Stimulated activated naive CD8-positive, alpha-beta T cell treated with anti-CD3 and anti-CD28 coated beads, Interleukin-15, Interleukin-2, amounts not matched to agents 100 ng/mL and 50 ng/mL, for 24 hours (primary cell): ENCODE results near the gene PELI2.

Experiments used
- H3K27ac Mint-ChIP-seq: one replicate; pipeline ENCODE4 v1.8.0; 2021; ENCODE audit warnings: mild to moderate bottlenecking, mixed read lengths
- H3K27me3 Mint-ChIP-seq: one replicate; pipeline ENCODE4 v1.8.0; 2021; ENCODE audit warnings: mixed read lengths
- H3K36me3 Mint-ChIP-seq: one replicate; pipeline ENCODE4 v1.8.0; 2021; ENCODE audit warnings: low read depth, mixed read lengths
- H3K4me1 Mint-ChIP-seq: one replicate; pipeline ENCODE4 v1.8.0; 2021; ENCODE audit warnings: low read depth, mixed read lengths
- H3K4me3 Mint-ChIP-seq: one replicate; pipeline ENCODE4 v1.8.0; 2021; ENCODE audit warnings: mild to moderate bottlenecking, mixed read lengths
- H3K9me3 Mint-ChIP-seq: one replicate; pipeline ENCODE4 v1.8.0; 2021; ENCODE audit warnings: mixed read lengths

PELI2 gene

DNA sequence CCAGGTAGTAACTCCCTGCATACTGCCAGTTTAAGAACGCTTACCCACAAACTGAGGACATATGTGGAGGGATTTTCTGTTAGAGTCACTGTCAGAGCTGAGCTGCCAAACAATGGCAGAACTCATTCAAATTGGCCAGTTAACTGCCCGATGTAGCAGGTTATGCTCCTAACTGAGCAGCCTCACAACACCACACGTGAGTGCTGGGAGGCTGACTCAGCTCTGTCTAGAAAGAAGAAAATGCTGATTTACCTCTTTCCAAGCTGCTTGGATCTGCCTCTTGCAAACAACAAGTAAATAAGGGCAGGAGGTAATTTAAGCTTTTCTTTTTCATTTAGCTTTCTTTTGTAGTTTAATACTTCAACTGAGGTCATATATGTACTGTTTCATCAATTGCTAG is 195.6 kb downstream of the PELI2 start:
- Mint-ChIP-seq H3K27me3 (no peaks in the 10 kb centered on the region), H3K4me3 (no peak overlapping the region), H3K9me3 (no peaks in the 10 kb centered on the region), H3K4me1 (no peaks in the 10 kb centered on the region), H3K36me3 (no peaks in the 10 kb centered on the region), H3K27ac (no peak overlapping the region)

GRCh38 chr14:56318393-56319115 is 200.3 kb downstream of the PELI2 start:
- Mint-ChIP-seq H3K4me1 (no peaks in the 10 kb centered on the region), H3K36me3 (no peaks in the 10 kb centered on the region), H3K27me3 (no peaks in the 10 kb centered on the region), H3K9me3 (no peaks in the 10 kb centered on the region), H3K27ac (no peak overlapping the region), H3K4me3 (no peak overlapping the region)

GRCh38 chr14:56321861-56322260 is 203.7 kb downstream of the PELI2 start:
- no peaks in the 10 kb centered on the region for H3K27me3 Mint-ChIP-seq
- no peak overlapping the region for H3K27ac Mint-ChIP-seq
- no peaks in the 10 kb centered on the region for H3K4me1 Mint-ChIP-seq
- no peak overlapping the region for H3K4me3 Mint-ChIP-seq
- no peaks in the 10 kb centered on the region for H3K36me3 Mint-ChIP-seq
- H3K9me3 Mint-ChIP-seq, result no peaks in the 10 kb centered on the region

DNA sequence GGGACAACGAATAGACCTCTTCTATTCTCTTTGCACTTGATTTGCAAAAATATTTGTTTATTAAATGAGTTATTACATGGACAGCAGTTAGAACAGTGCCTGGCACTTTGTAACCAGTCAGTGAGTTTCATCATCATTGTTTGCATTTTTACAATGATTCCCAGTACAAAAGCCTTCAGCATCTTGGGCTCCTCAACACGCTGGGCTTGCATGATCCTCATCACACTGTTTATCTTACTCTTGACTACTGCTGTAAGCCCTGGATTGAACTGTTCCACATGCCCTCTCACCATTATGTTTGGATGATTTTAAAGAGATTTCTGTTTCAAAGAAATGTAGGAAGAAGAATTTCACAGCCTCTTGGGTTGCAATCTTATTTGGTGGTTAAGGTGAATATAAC is 204.3 kb downstream of the PELI2 start:
- H3K27ac Mint-ChIP-seq, result no peak overlapping the region
- H3K4me3 Mint-ChIP-seq, result no peak overlapping the region
- no peaks in the 10 kb centered on the region for H3K4me1 Mint-ChIP-seq
- H3K9me3 Mint-ChIP-seq, result no peaks in the 10 kb centered on the region
- H3K27me3 Mint-ChIP-seq, result no peaks in the 10 kb centered on the region
- H3K36me3 Mint-ChIP-seq, result no peaks in the 10 kb centered on the region

DNA sequence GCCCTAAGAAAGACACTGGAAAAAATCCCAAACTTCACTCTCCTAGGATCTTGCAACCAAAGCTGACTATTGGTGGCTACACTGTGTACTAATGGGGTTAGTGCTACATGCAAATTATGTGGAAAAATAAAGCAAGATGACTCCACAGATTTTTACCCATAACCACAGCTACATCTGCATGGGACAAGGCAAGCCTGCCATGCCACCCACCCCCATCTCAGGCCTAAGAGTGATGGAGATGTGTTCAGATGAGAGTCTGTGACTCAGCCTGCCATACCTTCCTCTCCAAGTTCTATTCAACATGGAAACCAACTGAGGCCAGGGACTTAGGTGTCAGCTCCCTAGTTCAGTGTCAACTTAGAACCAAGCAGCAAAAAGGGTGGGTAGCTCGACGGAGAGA is 206.2 kb downstream of the PELI2 start:
- H3K4me1 Mint-ChIP-seq, result no peaks in the 10 kb centered on the region
- H3K4me3 Mint-ChIP-seq, result no peak overlapping the region
- no peaks in the 10 kb centered on the region for H3K27me3 Mint-ChIP-seq
- H3K27ac Mint-ChIP-seq, result no peak overlapping the region
- H3K36me3 Mint-ChIP-seq, result no peaks in the 10 kb centered on the region
- no peaks in the 10 kb centered on the region for H3K9me3 Mint-ChIP-seq

DNA sequence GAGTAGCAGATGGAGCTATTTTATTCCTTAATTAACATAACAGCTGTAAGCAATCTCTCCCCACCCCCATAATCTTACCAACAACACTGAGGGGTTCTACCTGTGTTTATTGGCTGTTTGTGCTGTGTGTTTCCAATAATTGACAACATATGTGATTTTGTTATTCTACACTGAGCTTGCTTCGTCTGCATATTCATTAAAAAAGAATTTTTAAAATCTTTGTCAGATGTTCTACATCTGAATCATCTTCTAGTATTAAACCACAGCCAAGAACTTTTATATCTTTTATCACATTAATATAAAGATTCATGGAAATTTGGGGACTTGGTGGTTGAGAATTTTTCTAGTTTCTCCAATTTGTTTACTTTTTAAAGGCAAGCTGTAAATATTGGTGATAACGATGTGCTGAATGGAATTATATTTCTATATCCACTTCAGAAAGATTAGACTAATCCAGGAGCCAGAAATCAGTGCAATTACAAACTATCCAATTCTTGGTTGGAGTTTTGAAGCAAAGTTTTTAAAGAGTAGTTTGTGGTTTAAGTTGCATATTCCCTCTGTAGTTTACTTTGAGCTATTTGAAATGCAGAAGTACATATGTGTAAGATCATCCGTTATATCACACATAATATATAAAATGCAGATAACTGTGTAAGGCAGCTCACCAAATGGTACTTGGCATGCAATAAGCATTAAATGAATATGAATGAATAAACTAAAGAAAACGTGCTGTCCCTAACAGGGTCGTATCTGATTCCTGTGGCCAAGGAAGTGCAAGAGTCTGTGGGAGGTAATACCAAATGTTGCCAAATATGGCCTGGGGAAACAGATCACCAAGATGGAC is 206.9 kb downstream of the PELI2 start:
- Mint-ChIP-seq H3K4me3 (no peak overlapping the region), H3K36me3 (no peaks in the 10 kb centered on the region), H3K27ac (no peak overlapping the region)

DNA sequence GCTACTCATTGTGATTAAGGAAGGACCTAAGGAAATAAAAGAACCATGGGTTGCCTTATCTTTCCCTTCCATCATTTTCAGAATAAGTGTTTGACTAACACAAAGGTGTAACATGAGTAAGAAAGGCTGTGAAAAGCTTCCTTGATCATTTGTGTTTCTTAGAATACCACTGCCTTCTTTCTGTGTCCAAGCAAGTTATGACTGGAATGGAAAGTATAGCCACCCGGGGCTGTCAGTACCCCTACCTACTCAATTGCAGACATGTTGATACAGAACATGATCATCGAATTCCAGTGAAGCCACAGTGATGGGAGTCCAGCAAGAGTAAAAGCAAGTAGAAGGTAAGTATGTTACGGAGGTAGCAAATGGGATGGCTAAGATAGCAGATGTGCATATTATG is 209.8 kb downstream of the PELI2 start:
- H3K9me3 Mint-ChIP-seq, result no peaks in the 10 kb centered on the region
- no peaks in the 10 kb centered on the region for H3K36me3 Mint-ChIP-seq
- H3K4me3 Mint-ChIP-seq, result no peak overlapping the region
- no peaks in the 10 kb centered on the region for H3K4me1 Mint-ChIP-seq
- H3K27me3 Mint-ChIP-seq, result no peaks in the 10 kb centered on the region
- no peak overlapping the region for H3K27ac Mint-ChIP-seq

More for the DNA sequence above, 206.9 kb downstream of the PELI2 start:
- Mint-ChIP-seq H3K9me3 (no peaks in the 10 kb centered on the region), H3K4me1 (no peaks in the 10 kb centered on the region), H3K27me3 (no peaks in the 10 kb centered on the region)

- Mint-ChIP-seq H3K4me3 (no peak overlapping the region), H3K27me3 (no peaks in the 10 kb centered on the region), H3K27ac (no peak overlapping the region), H3K9me3 (no peaks in the 10 kb centered on the region), H3K4me1 (no peaks in the 10 kb centered on the region), H3K36me3 (no peaks in the 10 kb centered on the region)
Measured at GRCh38 chr14:56331592-56332216, 213.5 kb downstream of the PELI2 start.

DNA sequence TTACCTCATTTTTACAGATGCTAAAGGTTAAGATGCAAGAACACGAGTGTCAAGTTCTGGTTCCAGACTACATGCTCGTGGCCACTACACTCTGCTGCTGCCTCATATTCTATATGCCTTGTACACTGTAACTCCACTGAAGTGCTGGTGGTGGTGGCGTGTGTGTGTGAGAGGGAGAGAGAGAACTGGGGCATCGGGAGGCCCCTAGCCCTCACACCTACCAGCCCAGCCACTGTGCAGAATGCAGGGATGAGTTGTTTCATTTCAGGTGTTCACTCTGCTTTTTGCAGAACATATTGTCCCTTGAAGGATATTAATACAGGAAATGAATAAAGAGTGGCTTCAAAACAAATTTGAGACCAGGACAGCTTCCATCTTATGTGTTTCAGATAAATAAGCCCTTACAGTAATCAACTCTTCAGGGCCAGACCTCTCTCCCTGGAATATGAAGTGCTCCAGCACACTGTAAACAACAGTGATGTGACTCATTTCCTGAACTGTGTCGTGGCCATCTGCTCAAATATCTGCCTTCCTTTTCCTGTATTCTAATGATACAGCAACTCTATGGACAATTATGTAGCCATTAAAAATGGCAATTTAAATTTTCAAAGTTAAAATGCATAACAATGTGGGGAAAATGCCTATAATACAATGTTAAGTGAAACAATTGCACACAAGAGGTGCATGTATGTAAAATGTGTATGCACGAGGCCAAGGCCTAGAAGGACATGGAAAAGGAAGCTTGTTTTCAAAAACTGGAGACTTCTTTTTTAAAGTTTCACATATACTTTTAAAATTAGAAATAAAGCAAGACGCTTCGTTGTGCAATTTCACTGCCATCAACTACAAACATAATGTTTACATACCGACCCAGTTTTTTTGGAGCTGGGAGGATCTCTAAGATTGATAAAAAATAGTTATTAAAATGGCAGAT is 215.4 kb downstream of the PELI2 start:
- Mint-ChIP-seq H3K4me3 (no peak overlapping the region), H3K4me1 (no peaks in the 10 kb centered on the region), H3K27ac (no peak overlapping the region)

GRCh38 chr14:56334458-56334857 is 216.2 kb downstream of the PELI2 start:
- H3K36me3 Mint-ChIP-seq, result no peaks in the 10 kb centered on the region
- no peak overlapping the region for H3K4me3 Mint-ChIP-seq
- no peaks in the 10 kb centered on the region for H3K9me3 Mint-ChIP-seq
- no peaks in the 10 kb centered on the region for H3K27me3 Mint-ChIP-seq
- H3K4me1 Mint-ChIP-seq, result no peaks in the 10 kb centered on the region
- no peak overlapping the region for H3K27ac Mint-ChIP-seq

More for the DNA sequence above, 215.4 kb downstream of the PELI2 start:
- no peaks in the 10 kb centered on the region for H3K27me3 Mint-ChIP-seq
- no peaks in the 10 kb centered on the region for H3K9me3 Mint-ChIP-seq
- no peaks in the 10 kb centered on the region for H3K36me3 Mint-ChIP-seq

DNA sequence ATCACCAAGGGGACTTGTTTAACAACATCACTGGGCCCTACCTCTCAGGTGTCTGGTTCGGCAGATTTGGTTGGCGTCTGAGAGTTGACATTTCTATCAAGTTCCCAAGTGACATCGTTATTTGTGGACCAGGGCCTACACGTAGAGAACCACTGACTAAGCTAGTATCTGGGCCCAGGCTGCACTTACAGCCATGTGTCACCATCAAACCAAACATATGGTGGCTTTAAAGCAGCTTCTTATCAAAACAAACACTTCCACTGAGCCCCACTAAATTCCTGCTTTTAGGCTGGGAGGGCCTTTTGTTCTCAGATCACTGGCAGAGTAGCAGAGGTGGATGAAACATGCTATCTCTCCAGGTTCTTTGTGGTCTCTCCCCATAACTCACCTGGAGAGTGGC is 220.5 kb downstream of the PELI2 start:
- Mint-ChIP-seq H3K4me1 (no peaks in the 10 kb centered on the region), H3K4me3 (no peak overlapping the region), H3K27me3 (no peaks in the 10 kb centered on the region), H3K27ac (no peak overlapping the region), H3K36me3 (no peaks in the 10 kb centered on the region), H3K9me3 (no peaks in the 10 kb centered on the region)

GRCh38 chr14:56339855-56340701 is 221.9 kb downstream of the PELI2 start:
- Mint-ChIP-seq H3K9me3 (no peaks in the 10 kb centered on the region), H3K36me3 (no peaks in the 10 kb centered on the region), H3K4me3 (no peak overlapping the region), H3K4me1 (no peaks in the 10 kb centered on the region), H3K27ac (no peak overlapping the region), H3K27me3 (no peaks in the 10 kb centered on the region)

- H3K27ac Mint-ChIP-seq, result no peak overlapping the region
- no peaks in the 10 kb centered on the region for H3K4me1 Mint-ChIP-seq
- no peaks in the 10 kb centered on the region for H3K27me3 Mint-ChIP-seq
- no peak overlapping the region for H3K4me3 Mint-ChIP-seq
- no peaks in the 10 kb centered on the region for H3K36me3 Mint-ChIP-seq
- H3K9me3 Mint-ChIP-seq, result no peaks in the 10 kb centered on the region
Measured at GRCh38 chr14:56340932-56341331, 222.7 kb downstream of the PELI2 start.
